Kidney capillary endothelial cell (primary cell): ENCODE measurements around the gene RNF126.
A peak's percentile ranks its signal among the peaks of the same experiment; 100 is the strongest.
"Not testable (repeated sequence)": the region's sequence is repeated elsewhere in the genome, so short reads cannot be mapped to it uniquely, and the experiment has no call there.

Experiments
- DNase-seq: peaks from one replicate; pipeline ENCODE4 v3.0.0-alpha.2; 2018; ENCODE audit warnings: low spot score

RNF126 gene

DNA sequence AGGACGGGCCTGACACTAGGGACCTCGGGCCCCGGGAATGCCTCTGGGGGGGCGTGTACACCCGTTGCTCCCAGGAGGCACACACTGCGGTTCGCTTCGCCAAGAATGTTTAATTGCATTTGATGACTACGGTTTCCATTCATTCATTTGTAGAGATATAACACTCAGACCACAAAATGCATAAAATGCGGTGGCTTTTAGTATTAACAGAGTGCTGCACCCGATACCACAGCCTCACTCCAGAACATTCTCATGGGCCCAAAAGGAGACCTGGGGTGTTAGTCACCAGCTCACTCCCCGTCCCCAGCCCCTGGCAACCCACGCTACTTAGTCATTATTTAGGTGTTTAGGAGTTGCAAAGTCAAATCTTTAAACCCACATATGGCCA lies 51.5 kb downstream of the RNF126 start:
- no peak for DNase-seq

DNA sequence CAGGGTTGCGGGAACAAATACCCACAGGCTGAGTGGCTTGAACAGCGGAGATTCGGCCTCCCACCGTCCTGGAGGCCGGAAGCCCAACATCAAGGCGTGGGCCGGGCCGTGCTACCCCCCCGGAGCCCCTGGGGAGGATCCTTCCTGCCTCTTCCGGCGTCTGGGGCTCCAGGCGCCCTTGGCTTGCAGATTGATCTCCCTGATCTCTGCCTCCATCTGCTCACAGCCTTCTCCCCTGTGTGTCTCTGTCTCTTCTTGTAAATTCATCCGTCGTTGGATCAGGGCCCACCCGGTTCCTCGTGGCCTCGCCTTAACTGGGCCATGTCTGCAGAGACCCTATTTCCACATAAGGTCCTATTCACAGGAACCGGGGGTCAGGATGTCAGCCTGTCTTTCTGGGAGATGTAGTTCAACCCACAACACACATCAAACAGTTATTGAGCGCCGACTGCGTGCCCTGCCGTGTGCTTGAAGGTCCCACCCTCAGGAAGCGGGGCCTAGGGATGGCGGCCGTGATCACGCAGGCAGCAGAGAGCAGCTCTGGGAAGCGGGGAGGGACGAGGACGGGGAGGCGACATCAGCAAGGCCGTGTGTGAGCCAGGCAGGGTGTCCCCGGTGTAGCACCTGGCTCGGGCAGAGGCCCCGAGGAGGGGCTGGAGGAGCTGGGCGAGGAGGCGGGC lies 52.1 kb downstream of the RNF126 start:
- DNase-seq: peak; percentile 33

DNA sequence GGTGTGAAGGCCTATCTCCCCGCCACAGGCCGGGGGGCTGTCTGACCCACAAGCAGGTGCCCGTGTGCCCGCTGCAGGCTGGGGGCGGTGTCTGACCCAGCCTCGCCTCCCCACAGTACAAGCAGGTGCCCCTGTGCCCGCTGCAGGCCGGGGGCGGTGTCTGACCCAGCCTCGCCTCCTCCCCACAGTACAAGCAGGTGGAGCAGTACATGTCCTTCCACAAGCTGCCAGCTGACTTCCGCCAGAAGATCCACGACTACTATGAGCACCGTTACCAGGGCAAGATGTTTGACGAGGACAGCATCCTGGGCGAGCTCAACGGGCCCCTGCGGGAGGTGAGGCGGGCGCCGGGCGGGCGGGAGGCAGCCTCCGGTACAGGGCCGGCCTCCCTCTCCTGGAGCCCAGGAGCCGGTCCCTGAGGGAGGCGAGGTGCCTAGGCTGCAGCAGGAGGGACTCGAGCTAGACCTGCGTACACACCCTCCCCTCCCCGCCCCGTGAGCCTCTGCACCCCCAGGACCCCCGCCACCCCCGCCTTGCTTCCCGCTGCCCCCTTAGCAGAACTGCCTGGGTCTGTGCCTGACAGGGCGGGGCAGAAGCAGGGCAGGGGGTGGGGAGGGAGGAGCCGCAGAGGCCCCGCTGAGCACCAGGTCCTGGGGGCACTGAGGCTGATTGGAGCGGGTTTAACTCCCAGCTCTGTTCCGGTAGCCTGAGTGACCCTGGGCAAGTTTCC lies 52.8 kb downstream of the RNF126 start:
- DNase-seq: no peak

DNA sequence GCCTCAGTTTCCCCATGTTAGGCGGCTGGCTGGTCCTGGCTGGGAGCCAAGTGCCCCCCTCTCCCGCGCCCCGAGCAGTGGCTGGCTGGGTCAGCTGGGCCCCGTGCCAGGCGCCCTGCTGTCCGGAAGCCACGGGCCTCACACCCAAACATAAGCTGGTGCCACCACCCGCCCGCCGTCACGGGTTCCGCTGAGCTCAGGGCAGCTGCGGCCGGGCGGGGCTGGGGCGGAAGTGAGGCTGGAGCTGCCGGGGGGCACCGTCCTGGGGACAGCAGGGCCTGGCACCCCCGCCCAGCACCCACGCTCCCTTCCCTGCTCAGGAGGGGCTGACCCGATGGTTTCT lies 54.0 kb downstream of the RNF126 start:
- no peak for DNase-seq

DNA sequence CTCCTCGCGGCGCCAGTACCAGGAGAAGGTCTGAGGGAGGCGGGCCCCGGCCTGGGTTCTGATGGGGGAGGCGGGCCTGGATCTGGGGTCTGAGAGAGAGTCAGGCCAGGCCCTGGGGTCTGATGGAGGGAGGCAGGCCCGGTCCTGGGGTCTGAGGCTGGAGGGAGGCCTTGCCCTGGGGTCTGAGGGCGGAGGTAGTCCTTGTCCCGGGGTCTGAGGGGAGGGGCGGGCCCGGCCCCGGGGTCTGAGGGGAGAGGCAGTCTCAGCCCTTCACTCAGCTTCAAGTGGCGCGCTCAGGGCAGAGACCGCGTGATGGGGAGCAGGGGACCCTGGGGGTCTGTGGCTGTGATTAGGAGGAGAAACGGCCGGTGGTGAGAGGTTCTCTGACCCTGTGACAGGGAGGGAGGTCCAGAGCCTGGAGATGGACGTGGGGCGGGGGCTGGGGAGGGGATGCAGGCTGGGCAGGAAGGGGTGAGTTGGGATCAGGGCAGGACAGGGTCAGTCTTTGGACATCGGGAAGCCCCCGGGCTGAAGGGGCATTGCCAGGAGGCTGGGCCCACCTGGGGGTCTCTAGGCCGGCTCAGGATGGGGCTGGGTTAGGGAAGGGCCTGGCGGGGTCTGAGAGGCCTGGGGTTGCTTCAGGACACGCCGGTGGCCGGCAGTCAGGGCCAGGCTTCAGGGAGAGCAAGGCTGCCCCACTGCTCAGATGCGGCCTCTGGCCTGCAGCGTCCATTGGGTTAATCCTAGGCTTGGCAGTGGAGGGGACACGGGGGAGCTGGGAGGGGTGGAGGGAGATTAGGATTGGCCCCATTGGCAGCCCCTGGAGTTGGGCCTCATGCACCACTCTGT lies 54.6 kb downstream of the RNF126 start:
- DNase-seq: no peak

GRCh38 chr19:607301-608154 lies 55.5 kb downstream of the RNF126 start:
- no peak for DNase-seq

DNA sequence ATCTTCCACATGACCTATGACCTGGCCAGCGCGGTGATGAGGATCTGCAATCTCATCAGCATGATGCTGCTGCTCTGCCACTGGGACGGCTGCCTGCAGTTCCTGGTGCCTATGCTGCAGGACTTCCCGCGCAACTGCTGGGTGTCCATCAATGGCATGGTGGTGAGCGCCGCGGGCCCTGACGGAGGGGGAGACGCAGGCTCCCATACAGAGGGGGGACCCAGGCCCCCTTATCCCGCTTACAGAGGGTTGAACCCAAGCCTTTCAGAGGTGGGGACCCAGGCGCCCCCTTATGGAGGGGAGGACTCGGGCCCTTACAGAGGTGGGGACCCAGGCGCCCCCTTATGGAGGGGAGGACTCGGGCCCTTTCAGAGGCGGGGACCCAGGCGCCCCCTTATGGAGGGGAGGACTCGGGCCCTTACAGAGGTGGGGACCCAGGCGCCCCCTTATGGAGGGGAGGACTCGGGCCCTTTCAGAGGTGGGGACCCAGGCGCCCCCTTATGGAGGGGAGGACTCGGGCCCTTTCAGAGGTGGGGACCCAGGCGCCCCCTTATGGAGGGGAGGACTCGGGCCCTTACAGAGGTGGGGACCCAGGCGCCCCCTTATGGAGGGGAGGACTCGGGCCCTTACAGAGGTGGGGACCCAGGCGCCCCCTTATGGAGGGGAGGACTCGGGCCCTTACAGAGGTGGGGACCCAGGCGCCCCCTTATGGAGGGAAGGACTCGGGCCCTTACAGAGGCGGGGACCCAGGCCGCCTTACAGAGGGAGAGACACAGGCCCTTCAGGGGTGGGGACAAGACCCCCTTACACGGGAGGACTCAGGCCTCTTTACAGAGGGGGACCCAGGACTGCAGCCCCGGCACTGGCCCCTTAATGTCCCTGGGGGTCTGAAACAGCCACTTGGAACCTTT lies 57.7 kb downstream of the RNF126 start:
- not testable (repeated sequence) for DNase-seq

DNA sequence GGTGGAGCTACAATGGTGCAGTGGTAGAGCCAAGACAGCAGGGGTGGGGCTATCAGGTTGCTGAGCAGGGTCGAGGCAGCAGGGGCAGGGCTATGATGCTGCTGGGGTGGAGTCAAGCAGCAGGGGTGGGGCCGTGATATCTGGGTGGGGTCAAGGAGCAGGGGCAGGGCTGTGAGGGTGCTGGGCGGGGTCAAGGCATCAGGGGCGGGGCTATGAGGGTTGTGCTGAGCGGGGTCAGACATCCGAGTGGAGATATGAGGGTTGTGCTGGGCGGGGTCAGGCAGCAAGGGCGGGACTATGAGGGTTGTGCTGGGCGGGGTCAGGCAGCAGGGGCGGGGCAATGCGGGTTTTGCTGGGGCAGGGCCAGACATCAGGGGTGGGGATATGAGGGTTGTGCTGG lies 58.7 kb downstream of the RNF126 start:
- DNase-seq: no peak

GRCh38 chr19:603779-604178 lies 59.2 kb downstream of the RNF126 start:
- not testable (repeated sequence) for DNase-seq

GRCh38 chr19:603302-603639 lies 59.7 kb downstream of the RNF126 start:
- DNase-seq: not testable (repeated sequence)

- DNase-seq: no peak
These were observed 60.4 kb downstream of the RNF126 start for GRCh38 chr19:602391-603301.

DNA sequence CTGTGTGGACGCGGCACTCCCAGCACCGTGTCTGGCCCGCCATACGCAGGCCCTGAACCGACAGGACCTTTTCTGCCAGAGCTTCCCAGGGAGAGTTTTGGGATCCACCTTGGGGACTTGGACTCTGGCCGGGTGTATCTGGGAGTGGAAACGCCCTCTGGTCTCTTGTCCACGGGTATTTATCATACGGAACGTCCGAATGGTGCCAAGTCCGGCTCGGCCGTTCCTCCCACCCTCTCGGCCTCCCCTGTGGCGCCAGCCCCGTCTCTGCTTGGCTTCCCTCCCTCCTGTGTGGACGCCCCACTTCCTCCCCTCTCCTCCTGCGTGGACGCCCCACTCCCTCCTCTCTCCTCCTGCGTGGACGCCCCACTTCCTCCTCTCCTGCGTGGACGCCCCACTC lies 61.2 kb downstream of the RNF126 start:
- DNase-seq: no peak

DNA sequence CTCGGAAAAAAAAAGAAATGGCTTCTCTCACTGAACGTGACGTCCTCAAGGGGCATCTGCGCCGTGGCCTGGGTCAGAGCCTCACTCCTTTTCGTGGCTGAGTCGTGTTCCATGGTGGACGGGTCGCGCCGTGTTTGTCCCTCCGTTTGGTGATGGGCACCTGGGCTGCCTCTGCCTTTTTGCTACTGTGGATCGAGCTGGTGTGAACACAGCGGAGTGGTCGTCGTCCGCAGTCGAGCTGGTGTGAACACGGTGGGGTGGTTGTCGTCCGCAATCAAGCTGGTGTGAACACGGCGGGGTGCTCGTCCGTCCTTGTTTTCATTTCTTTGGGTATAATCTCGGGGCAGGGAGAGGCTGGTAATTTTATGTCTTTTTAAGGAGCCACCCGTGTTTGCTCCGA lies 61.7 kb downstream of the RNF126 start:
- DNase-seq: no peak
